Transverse colon (tissue), 4 donors: ENCODE data around the gene RGS16. TPM values are rescaled to one million over a fixed set of nuclear protein-coding genes. Genes with fewer than 3 reads are reported as not detected.

Experiments
- DNase-seq: peaks from one replicate; pipeline ENCODE4 v3.0.0-alpha.2; 2019
- H3K27ac ChIP-seq, 4 donors: fragments of 200-600 bp; sonication (generic); 2 replicates each; pipeline ENCODE4 v1.5.1; 2016 to 2018; ENCODE audit warnings: inconsistent platforms in 4 of 4
- H3K27me3 ChIP-seq: fragments of 200-600 bp; sonication (generic); 2 replicates; pipeline ENCODE4 v1.5.1; 2017; ENCODE audit warnings: inconsistent platforms
- H3K36me3 ChIP-seq, 4 donors: fragments of 200-600 bp; sonication (generic); 2 replicates each; pipeline ENCODE4 v1.5.1; 2017 to 2019; ENCODE audit warnings: inconsistent platforms in 4 of 4
- H3K4me1 ChIP-seq, 4 donors: fragments of 200-600 bp; sonication (generic); 2 replicates each; pipeline ENCODE4 v1.5.1; 2017 to 2020; ENCODE audit warnings: inconsistent platforms in 4 of 4
- H3K4me3 ChIP-seq, 4 donors: fragments of 200-600 bp; sonication (generic); 1 replicate in 1 of 4; 2 replicates in 3 of 4; pipeline versions ENCODE4 v1.5.1 to v1.6.1; 2017 to 2019; ENCODE audit warnings: inconsistent platforms in 4 of 4
- H3K9me3 ChIP-seq, 2 donors: fragments of 200-600 bp; sonication (generic); 2 replicates each; pipeline ENCODE4 v1.5.1; 2017 to 2019; ENCODE audit warnings: inconsistent platforms in 2 of 2
- EP300 ChIP-seq: sonication (generic); formaldehyde crosslinking; IDR thresholded peaks from one replicate; pipeline ENCODE4 v1.6.1; 2017; ENCODE audit warnings: antibody characterized with exemption, low read depth
- POLR2A ChIP-seq: fragments of 450-650 bp; IDR thresholded peaks from one replicate; pipeline ENCODE4 v1.6.1; 2016; ENCODE audit warnings: antibody characterized with exemption, mild to moderate bottlenecking, moderate library complexity
- POLR2AphosphoS5 ChIP-seq, 3 donors: sonication (generic); formaldehyde crosslinking; IDR thresholded peaks; one replicate each; pipeline ENCODE4 v1.6.1; 2016; ENCODE audit warnings: antibody characterized with exemption in 3 of 3
- WGBS, 2 donors: methylation state at CpG; one replicate each; pipeline ENCODE4 v1.1.5; 2018; ENCODE audit warnings: low coverage in 1 of 2; 5-methylcytosine and 5-hydroxymethylcytosine counted together
- in situ Hi-C, 4 donors: fragments of 200-750 bp; cut with MboI; loops; one replicate each; pipeline versions ENCODE4 v1.15.0 to v1.15.1; 2017; ENCODE audit warnings: low sequenced_read_pairs in 3 of 4, low pct_ligation_motif_present in 1 of 4, low pct_unique_long_range_greater_than_20kb in 1 of 4
- intact Hi-C: fragments of 100-400 bp; cut with DNase I; formaldehyde crosslinking; loops from one replicate; pipeline ENCODE4 v1.15.1; 2023; ENCODE audit warnings: low total_unique reads
- total RNA-seq, 4 donors: library from RNA; depleted of rRNA; stranded (reverse); fragments of >200 nt; gene quantifications; one replicate each; pipeline ENCODE4 v1.1.0, GENCODE V29; 2016
- TF ChIP-seq, protein P1 (sequence below), 5 experiments: fragments of 200-600 bp in 3 of 5; fragments of 450-650 bp in 2 of 5; sonication (generic) in 3 of 5; IDR thresholded peaks; 1 replicate in 2 of 5; 2 replicates in 3 of 5; pipeline ENCODE4 v1.5.1; 2016 to 2017; ENCODE audit warnings: antibody characterized with exemption in 5 of 5, inconsistent platforms in 3 of 5, mild to moderate bottlenecking in 2 of 5, moderate library complexity in 1 of 5

Gene RGS16, protein sequence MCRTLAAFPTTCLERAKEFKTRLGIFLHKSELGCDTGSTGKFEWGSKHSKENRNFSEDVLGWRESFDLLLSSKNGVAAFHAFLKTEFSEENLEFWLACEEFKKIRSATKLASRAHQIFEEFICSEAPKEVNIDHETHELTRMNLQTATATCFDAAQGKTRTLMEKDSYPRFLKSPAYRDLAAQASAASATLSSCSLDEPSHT
- 1 to 10 TPM in 2 of 4 donors, under 1 TPM in 1, not detected in 1; 0.82 to 3.0 (median 1.7) TPM for total RNA-seq

DNA sequence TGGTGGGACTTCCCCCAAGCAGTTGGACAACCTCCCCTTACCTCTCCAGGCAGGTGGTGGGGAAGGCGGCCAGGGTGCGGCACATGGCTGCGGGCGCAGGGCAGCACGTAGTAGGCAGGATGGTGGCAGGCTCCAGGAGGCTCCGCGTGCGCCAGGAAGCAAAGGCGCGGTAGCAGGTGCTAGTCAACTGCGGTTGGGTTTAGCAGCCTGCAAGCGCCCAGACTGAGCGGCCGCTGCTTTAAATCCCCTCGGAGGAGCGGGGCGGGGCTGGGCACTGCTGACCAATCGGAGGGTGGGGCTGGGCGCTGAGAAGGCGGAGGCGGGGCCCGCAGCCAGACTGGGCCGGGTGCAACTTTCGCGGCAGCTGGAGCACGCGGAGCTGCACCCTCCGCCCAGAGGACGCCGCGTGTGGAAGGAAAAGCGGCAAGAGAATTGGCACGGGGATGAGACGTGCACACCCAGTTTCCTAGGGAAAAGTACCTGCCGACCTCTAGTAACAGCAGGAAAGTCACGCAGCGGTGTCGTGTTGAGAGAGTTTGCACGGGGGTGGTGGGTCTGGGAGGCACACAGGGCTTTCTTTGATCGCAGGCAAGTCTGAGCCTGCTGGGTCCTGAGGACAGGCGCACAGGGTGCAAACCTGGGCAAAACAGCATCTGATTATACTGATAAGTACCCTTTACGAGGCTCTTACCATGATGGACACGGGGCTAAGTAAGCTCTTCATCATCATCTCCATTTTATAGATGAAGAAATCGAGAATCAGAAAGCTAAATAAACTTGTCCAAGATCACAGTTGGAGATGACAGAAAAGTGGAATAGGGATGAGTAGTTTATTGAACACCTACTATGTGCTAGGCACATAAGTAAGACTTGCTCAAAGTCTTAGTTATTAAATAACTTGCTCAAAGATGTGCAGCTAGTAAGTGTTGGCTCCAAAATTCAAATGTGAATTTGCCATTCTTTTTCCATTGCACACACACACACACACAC, at the start of gene RGS16:
RGS16 (minus strand) TSS at position 215 of the 990 bp plus-strand sequence; CDS start at position 85, 130 bp downstream.
- no peaks in the 10 kb centered on the region for H3K9me3 ChIP-seq
- H3K4me1 ChIP-seq, result peaks cover 4 to 19% (median 11%) of the 10 kb centered on the region in 4 donors
- peak within 1 kb of the TSS; percentile 25 to 53 (median 38) for H3K4me3 ChIP-seq
- peak; percentile 85 to 90 (median 90) for TF ChIP-seq POLR2AphosphoS5 (IDR thresholded peaks at IDR 0.05)
- TF ChIP-seq EP300, result no peak
- TF ChIP-seq POLR2A, result peak; percentile 59
- intact Hi-C loops, result no loop called here
- H3K27ac ChIP-seq, result peak within 1 kb of the TSS; percentile 36 to 74 (median 48)
- in situ Hi-C loops, result loop anchor here in 2 of 4 donors (5.0 kb wide), 1 partner anchor 183 kb away; the partner anchor contains the start of gene NPL (in 2 of the 2)
- no peaks in the 10 kb centered on the region for H3K36me3 ChIP-seq
- H3K27me3 ChIP-seq, result no peaks in the 10 kb centered on the region
- 5 to 49% methylated on average over 3 to 44 of the region's 44 CpGs for WGBS, 2 donors
- DNase-seq, result peak; percentile 96

DNA sequence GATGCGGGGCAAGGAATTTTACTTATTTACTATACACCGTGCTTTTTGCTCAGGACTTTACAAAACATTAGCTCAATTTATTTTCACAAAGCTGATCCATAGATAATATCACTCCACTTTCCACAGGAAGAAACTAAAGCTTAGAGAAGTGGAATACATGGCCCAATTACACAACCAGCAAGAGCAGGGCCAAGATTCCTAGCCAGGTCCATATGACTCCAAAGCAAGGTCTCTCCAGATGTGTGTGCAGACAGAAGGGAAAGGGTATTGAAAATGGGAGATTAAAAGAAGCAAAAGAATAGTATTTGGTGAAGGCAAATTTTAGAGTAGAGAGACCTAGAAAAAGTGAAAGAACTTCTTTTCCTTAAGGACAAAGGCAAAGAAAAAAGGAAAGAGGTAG, 49.8 kb upstream of the RGS16 start:
- no peak for TF ChIP-seq EP300
- TF ChIP-seq, protein P1, sequence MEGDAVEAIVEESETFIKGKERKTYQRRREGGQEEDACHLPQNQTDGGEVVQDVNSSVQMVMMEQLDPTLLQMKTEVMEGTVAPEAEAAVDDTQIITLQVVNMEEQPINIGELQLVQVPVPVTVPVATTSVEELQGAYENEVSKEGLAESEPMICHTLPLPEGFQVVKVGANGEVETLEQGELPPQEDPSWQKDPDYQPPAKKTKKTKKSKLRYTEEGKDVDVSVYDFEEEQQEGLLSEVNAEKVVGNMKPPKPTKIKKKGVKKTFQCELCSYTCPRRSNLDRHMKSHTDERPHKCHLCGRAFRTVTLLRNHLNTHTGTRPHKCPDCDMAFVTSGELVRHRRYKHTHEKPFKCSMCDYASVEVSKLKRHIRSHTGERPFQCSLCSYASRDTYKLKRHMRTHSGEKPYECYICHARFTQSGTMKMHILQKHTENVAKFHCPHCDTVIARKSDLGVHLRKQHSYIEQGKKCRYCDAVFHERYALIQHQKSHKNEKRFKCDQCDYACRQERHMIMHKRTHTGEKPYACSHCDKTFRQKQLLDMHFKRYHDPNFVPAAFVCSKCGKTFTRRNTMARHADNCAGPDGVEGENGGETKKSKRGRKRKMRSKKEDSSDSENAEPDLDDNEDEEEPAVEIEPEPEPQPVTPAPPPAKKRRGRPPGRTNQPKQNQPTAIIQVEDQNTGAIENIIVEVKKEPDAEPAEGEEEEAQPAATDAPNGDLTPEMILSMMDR (IDR thresholded peaks at IDR 0.05), result no peak
- TF ChIP-seq POLR2AphosphoS5 (IDR thresholded peaks at IDR 0.05), result no peak
- TF ChIP-seq POLR2A, result no peak
- intact Hi-C loops, result no loop called here
- in situ Hi-C loops, result no loop called here
- no peak overlapping the region for H3K27ac ChIP-seq
- H3K4me1 ChIP-seq, result no peaks in the 10 kb centered on the region
- DNase-seq, result no peak
- no peaks in the 10 kb centered on the region for H3K27me3 ChIP-seq
- no peaks in the 10 kb centered on the region for H3K36me3 ChIP-seq
- H3K4me3 ChIP-seq, result no peak overlapping the region
- H3K9me3 ChIP-seq, result no peaks in the 10 kb centered on the region
- 90 to 100% methylated on average over 2 of the region's 2 CpGs for WGBS, 2 donors

DNA sequence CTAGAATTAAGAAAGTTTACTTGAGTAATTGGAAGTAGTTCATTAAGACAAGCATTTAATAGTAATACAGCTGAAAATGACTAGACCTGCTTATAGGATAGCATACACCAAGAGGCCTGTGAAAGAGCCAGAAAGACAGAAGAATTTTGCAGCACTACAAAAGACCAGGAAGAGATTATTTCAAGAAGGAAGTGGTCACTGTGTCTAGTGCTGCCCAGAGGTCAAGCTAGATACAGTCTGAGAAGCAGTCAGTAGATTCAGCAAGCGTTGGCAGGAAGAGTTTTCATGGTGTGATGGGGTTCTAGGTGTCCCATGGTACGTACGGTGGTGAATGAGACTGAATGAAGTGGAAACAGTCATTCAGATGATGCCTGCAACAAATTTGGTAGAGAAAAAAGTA, 48.7 kb upstream of the RGS16 start:
- Histone ChIP-seq H3K27ac (no peak overlapping the region), H3K9me3 (no peaks in the 10 kb centered on the region), H3K4me3 (no peak overlapping the region), H3K27me3 (no peaks in the 10 kb centered on the region), H3K4me1 (no peaks in the 10 kb centered on the region), H3K36me3 (no peaks in the 10 kb centered on the region)
- 57 to 68% methylated on average over 3 of the region's 3 CpGs for WGBS, 2 donors
- in situ Hi-C loops, result no loop called here
- no peak for TF ChIP-seq EP300
- no peak for TF ChIP-seq POLR2A
- TF ChIP-seq, protein P1 (IDR thresholded peaks at IDR 0.05), result no peak
- no peak for TF ChIP-seq POLR2AphosphoS5 (IDR thresholded peaks at IDR 0.05)
- intact Hi-C loops, result no loop called here
- DNase-seq, result no peak

DNA sequence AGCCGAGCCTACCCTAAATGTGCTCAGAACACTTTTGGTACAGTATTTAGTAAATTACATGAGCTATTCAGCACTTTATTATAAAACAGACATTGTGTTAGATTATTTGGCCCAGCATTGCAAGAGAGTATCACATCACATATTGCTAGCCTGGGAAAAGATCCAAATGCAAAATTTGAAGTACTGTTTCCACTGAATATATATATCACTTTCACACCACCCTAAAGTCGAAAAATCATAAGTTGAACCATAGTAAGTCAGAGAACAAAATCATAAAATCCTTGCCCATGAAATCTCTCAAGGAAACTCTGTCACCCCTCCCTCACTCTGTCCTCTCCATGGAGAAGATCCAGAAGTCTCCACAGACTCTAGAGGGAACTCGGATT, 47.1 kb upstream of the RGS16 start:
- TF ChIP-seq EP300 (no peak), POLR2A (no peak), POLR2AphosphoS5 (IDR thresholded peaks at IDR 0.05) (no peak)
- TF ChIP-seq, protein P1 (IDR thresholded peaks at IDR 0.05), result no peak

More for the DNA sequence above, 47.1 kb upstream of the RGS16 start:
- no peak overlapping the region for H3K27ac ChIP-seq
- no peak for DNase-seq
- no peak overlapping the region for H3K4me3 ChIP-seq
- WGBS, 2 donors, result 64 to 73% methylated on average over 3 of the region's 3 CpGs
- in situ Hi-C loops, result no loop called here
- no peaks in the 10 kb centered on the region for H3K4me1 ChIP-seq
- H3K9me3 ChIP-seq, result no peaks in the 10 kb centered on the region
- H3K36me3 ChIP-seq, result no peaks in the 10 kb centered on the region
- intact Hi-C loops, result no loop called here
- H3K27me3 ChIP-seq, result no peaks in the 10 kb centered on the region
